Measurements from ENCODE around the gene CCDC66.

- TF ChIP-seq, protein P1, sequence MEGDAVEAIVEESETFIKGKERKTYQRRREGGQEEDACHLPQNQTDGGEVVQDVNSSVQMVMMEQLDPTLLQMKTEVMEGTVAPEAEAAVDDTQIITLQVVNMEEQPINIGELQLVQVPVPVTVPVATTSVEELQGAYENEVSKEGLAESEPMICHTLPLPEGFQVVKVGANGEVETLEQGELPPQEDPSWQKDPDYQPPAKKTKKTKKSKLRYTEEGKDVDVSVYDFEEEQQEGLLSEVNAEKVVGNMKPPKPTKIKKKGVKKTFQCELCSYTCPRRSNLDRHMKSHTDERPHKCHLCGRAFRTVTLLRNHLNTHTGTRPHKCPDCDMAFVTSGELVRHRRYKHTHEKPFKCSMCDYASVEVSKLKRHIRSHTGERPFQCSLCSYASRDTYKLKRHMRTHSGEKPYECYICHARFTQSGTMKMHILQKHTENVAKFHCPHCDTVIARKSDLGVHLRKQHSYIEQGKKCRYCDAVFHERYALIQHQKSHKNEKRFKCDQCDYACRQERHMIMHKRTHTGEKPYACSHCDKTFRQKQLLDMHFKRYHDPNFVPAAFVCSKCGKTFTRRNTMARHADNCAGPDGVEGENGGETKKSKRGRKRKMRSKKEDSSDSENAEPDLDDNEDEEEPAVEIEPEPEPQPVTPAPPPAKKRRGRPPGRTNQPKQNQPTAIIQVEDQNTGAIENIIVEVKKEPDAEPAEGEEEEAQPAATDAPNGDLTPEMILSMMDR (conservative IDR thresholded peaks at IDR 0.05; ENCODE audit: low read depth, low read length): no peak
- TF ChIP-seq POLR2A (IDR thresholded peaks at IDR 0.05; ENCODE audit: low read depth, low read length): no peak
- TF ChIP-seq MAZ (IDR thresholded peaks at IDR 0.05; ENCODE audit: borderline replicate concordance, low read depth, low read length): no peak
- TF ChIP-seq ELK1 (IDR thresholded peaks at IDR 0.05; ENCODE audit: borderline replicate concordance, low read depth, low read length): no peak
- no peak for TF ChIP-seq MXI1 (IDR thresholded peaks at IDR 0.05; ENCODE audit: borderline replicate concordance, low read depth, low read length)
- no peak for TF ChIP-seq RAD21 (IDR thresholded peaks at IDR 0.05; ENCODE audit: low read length)
- TF ChIP-seq, protein P2, sequence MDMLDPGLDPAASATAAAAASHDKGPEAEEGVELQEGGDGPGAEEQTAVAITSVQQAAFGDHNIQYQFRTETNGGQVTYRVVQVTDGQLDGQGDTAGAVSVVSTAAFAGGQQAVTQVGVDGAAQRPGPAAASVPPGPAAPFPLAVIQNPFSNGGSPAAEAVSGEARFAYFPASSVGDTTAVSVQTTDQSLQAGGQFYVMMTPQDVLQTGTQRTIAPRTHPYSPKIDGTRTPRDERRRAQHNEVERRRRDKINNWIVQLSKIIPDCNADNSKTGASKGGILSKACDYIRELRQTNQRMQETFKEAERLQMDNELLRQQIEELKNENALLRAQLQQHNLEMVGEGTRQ (IDR thresholded peaks at IDR 0.05; ENCODE audit: low read depth, low read length): no peak
- no peak for TF ChIP-seq CEBPB (IDR thresholded peaks at IDR 0.05; ENCODE audit: low read depth, low read length)
- TF ChIP-seq SMC3 (IDR thresholded peaks at IDR 0.05; ENCODE audit: low read depth, low read length): no peak
- no peak for TF ChIP-seq BHLHE40 (IDR thresholded peaks at IDR 0.05; ENCODE audit: low read depth, low read length)
Measured at GRCh38 chr3:56633602-56634535, 76.9 kb downstream of the CCDC66 start.
